ENCODE measurements around the gene ADSS1. TPM values are rescaled to one million over a fixed set of nuclear protein-coding genes. Genes with fewer than 3 reads are reported as not detected.

ADSS1 gene
- total RNA-seq, 1 experiment from 2014 or later, result 9.9 TPM

GRCh38 chr14:104698688-104699425, 25.2 kb upstream of the ADSS1 start:
- Histone ChIP-seq H3K4me1 (ENCODE audit: control insufficient read depth in 1 of 2, insufficient read depth in 2 of 2, low read length in 2 of 2) (peaks cover 7 to 14% of the 10 kb centered on the region in 2 experiments; a peak in 3 of 4 replicates), H3K4me2 (ENCODE audit: low read length) (no peak overlapping the region), H3K9ac (ENCODE audit: low read length) (no peak overlapping the region), H2AFZ (ENCODE audit: low read depth, low read length, poor library complexity, severe bottlenecking) (no peak overlapping the region), H3K27me3 (ENCODE audit: insufficient read depth, low read length) (no peaks in the 10 kb centered on the region), H3K4me3 (replicated peaks in 1 of 2; ENCODE audit: low read depth in 1 of 2, low read length in 2 of 2) (no peak overlapping the region), H3K36me3 (ENCODE audit: control insufficient read depth in 1 of 2, insufficient read depth in 2 of 2, low read length in 2 of 2) (peaks cover 16 to 21% of the 10 kb centered on the region in 2 experiments; a peak in 3 of 4 replicates), H3K9me2 (ENCODE audit: insufficient read depth) (no peaks in the 10 kb centered on the region), H3K79me2 (ENCODE audit: insufficient read depth, low read length) (peaks cover 68% of the 10 kb centered on the region), H4K20me1 (ENCODE audit: insufficient read depth) (no peaks in the 10 kb centered on the region), H3K9me3 (ENCODE audit: control insufficient read depth in 1 of 2, insufficient read depth in 1 of 2, low read depth in 1 of 2, low read length in 2 of 2) (no peaks in the 10 kb centered on the region), H3K27ac (ENCODE audit: low read depth, low read length) (0 out of 2 replicates have a peak overlapping the region, but pooled peaks have one; percentile 50)
- no TSS peak for BruUV-seq (replicated peaks)
- CTCF ChIA-PET, result no interaction called here
- RAD21 ChIA-PET (ENCODE audit: low non-redundant PET in 1 of 2, low total read pairs in 2 of 2, uncharacterized antibody in 2 of 2, unreplicated experiment in 2 of 2), result no interaction called here
- ATAC-seq (no peak), DNase-seq (ENCODE audit: low read depth, low spot score) (no peak)
- POLR2A ChIA-PET, result no interaction called here
- TF ChIP-seq TCF7L2 (IDR thresholded peaks at IDR 0.05; ENCODE audit: borderline replicate concordance, extremely low read depth, insufficient read depth, insufficient read length) (no peak), EZH2 (IDR thresholded peaks at IDR 0.05) (no peak), ZFX (IDR thresholded peaks at IDR 0.05) (no peak)
- intact Hi-C loops (cut with micrococcal nuclease), result no loop called here

GRCh38 chr14:104699426-104699748, 24.6 kb upstream of the ADSS1 start:
- H3K9me2 ChIP-seq (ENCODE audit: insufficient read depth), result no peaks in the 10 kb centered on the region
- no peak for DNase-seq (ENCODE audit: low read depth, low spot score)
- peaks cover 7 to 14% of the 10 kb centered on the region in 2 experiments; a peak in 3 of 4 replicates for H3K4me1 ChIP-seq (ENCODE audit: control insufficient read depth in 1 of 2, insufficient read depth in 2 of 2, low read length in 2 of 2)
- CTCF ChIA-PET, result no interaction called here
- no TSS peak for BruUV-seq (replicated peaks)
- intact Hi-C loops (cut with micrococcal nuclease), result no loop called here
- H3K27ac ChIP-seq (ENCODE audit: low read depth, low read length), result no peak overlapping the region
- no peak overlapping the region for H3K4me3 ChIP-seq (replicated peaks in 1 of 2; ENCODE audit: low read depth in 1 of 2, low read length in 2 of 2)
- RAD21 ChIA-PET (ENCODE audit: low non-redundant PET in 1 of 2, low total read pairs in 2 of 2, uncharacterized antibody in 2 of 2, unreplicated experiment in 2 of 2), result no interaction called here
- no peak overlapping the region for H3K4me2 ChIP-seq (ENCODE audit: low read length)
- H3K9me3 ChIP-seq (ENCODE audit: control insufficient read depth in 1 of 2, insufficient read depth in 1 of 2, low read depth in 1 of 2, low read length in 2 of 2), result no peaks in the 10 kb centered on the region
- no peaks in the 10 kb centered on the region for H3K27me3 ChIP-seq (ENCODE audit: insufficient read depth, low read length)
- H3K36me3 ChIP-seq (ENCODE audit: control insufficient read depth in 1 of 2, insufficient read depth in 2 of 2, low read length in 2 of 2), result peaks cover 18 to 23% of the 10 kb centered on the region in 2 experiments; a peak in 3 of 4 replicates
- H3K9ac ChIP-seq (ENCODE audit: low read length), result no peak overlapping the region
- no peak overlapping the region for H2AFZ ChIP-seq (ENCODE audit: low read depth, low read length, poor library complexity, severe bottlenecking)
- ATAC-seq, result no peak
- H3K79me2 ChIP-seq (ENCODE audit: insufficient read depth, low read length), result peaks cover 63% of the 10 kb centered on the region
- no peaks in the 10 kb centered on the region for H4K20me1 ChIP-seq (ENCODE audit: insufficient read depth)
- no peak for TF ChIP-seq EGR1 (IDR thresholded peaks at IDR 0.05; ENCODE audit: low read depth)
- TF ChIP-seq EZH2 (IDR thresholded peaks at IDR 0.05), result no peak
- TF ChIP-seq SIN3A (IDR thresholded peaks at IDR 0.05; ENCODE audit: low read depth), result no peak
- no peak for TF ChIP-seq ATF3 (IDR thresholded peaks at IDR 0.05)
- no peak for TF ChIP-seq MAX (IDR thresholded peaks at IDR 0.05)
- TF ChIP-seq JUND (IDR thresholded peaks at IDR 0.05), result no peak
- POLR2A ChIA-PET, result no interaction called here
